Activated gamma-delta T cell treated with anti-CD3 and anti-CD28 coated beads, Interleukin-2, amount 50 U/mL, for 16 hours (primary cell): ENCODE data around the gene RACK1.

Experiments
- DNase-seq: peaks from one replicate; pipeline ENCODE4 v3.0.0-alpha.2; 2020; ENCODE audit warnings: low read depth

Gene RACK1

GRCh38 chr5:181259974-181260719 is 16.4 kb upstream of the RACK1 start:
- DNase-seq: no peak

- no peak for DNase-seq
These were observed 15.6 kb upstream of the RACK1 start for GRCh38 chr5:181259283-181259682.

GRCh38 chr5:181258576-181258975 is 14.9 kb upstream of the RACK1 start:
- DNase-seq: no peak

DNA sequence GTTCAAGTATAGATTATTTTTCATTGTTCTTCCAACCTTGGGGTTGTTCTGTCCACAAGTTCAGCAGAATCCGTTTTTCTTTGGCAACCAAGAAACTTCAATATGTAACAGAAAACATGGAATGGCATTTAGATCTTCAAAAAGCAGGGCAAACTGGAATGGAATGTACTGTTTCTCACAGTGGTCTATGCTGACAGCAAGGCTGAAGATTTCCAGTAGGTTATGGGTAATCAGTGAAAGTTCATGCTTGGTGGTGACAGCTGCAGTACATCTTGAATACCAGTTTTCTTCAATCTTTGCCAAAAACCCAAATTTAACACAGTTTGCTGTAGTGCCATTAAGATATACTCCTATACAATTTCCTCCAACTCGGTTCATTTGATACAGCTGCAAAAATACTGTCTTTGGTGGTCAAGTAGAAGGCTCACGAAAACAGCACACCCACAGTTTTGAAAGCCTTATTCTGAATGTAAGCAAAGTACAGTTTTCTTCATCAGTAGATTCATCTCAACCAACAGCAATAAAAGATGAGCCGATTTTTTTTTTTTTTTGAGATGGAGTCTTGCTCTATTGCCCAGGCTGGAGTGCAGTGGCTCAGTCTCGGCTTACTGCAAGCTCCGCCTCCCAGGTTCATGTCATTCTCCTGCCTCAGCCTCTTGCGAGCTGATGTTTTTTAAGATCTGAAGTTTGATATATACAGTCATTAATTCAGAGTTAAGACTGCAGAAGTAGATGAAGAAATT is 12.3 kb upstream of the RACK1 start:
- DNase-seq: no peak

DNA sequence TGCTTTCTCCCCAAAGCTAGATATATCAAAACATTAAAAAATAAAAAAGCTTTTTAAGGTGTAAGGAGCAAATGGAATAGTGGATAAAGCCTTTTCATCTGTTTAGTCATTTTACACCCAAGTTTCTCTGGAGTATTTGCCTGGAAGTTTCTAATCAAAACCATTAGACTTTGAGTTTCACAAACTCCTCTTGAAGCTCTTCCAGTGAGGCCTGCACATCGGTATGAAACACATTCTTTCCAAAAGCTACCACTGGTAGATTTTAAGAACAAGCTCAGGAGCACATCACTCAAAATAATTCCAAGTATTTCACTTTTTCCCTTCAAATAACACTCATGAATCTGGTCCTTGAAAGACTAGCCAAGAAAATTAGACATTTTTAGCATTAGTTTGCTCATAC is 11.6 kb upstream of the RACK1 start:
- no peak for DNase-seq

DNA sequence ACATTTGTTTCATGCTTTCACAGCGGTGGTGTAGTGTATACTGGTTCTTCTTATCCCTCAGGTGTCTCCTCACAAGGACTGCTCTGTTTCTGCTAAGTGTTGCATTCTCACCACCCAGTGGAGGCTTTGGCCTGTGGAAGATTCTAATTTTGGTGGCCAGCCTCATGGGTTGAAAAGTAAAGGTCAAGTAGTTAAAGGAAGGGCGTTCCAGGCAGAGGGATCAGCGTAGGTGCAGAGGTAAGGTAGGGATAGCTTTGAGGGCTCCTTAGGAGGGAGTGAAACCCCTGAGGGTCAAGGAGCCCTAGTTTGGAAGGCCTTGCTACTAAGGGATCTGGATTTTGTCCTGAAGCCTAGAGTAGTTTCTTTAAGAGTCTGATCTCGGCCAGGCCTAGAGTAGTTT is 4.6 kb upstream of the RACK1 start:
- no peak for DNase-seq

- peak; percentile 56 for DNase-seq
These were observed 2.8 kb upstream of the RACK1 start for GRCh38 chr5:181246276-181247049.

GRCh38 chr5:181245427-181246275 is 1.9 kb upstream of the RACK1 start:
- no peak for DNase-seq

DNA sequence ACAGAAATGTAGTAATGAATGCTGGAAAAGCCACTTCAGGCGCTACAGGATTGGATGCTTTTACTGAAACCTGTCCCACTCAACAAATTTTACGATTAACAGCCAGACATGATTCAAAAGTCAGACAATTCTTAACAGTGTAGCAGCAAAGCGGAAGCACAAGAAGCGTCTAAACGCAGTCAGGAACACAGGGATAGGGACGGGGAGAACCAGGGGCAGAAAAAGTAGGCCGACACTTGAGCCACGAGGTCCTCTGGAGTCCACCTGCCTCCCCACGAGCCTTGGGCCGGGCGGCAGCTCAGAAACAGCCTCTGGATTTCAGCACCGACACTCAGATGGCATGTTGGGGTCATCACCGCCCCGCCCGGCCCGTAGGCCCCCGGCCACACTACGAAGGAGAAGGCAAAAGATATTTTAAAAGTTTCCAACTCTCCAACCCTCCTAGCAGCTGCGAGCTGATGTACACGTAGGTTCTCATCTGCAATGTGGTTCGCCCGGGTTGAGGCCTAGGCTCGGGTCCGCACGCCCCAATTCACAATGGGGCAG is 615 bp downstream of the RACK1 start:
- DNase-seq: no peak

DNA sequence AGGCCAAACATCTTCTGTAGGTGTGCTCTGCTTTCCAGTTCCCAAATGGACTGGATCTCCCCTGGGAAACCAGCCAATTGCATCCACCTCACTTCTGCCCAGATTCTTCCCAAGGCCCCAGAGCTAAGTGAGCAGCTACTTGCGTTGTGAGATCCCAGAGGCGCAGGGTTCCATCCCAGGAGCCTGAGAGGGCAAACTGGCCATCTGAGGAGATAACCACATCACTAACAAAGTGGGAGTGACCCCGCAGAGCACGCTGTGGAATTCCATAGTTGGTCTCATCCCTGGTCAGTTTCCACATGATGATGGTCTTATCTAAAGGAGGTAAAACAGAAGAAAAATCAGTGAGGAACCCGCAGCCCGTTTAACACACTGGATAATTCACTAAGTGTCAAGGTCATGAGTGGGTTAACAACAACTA is 1.7 kb downstream of the RACK1 start:
- DNase-seq: no peak

GRCh38 chr5:181241393-181241975 is 2.2 kb downstream of the RACK1 start:
- peak; percentile 26 for DNase-seq

DNA sequence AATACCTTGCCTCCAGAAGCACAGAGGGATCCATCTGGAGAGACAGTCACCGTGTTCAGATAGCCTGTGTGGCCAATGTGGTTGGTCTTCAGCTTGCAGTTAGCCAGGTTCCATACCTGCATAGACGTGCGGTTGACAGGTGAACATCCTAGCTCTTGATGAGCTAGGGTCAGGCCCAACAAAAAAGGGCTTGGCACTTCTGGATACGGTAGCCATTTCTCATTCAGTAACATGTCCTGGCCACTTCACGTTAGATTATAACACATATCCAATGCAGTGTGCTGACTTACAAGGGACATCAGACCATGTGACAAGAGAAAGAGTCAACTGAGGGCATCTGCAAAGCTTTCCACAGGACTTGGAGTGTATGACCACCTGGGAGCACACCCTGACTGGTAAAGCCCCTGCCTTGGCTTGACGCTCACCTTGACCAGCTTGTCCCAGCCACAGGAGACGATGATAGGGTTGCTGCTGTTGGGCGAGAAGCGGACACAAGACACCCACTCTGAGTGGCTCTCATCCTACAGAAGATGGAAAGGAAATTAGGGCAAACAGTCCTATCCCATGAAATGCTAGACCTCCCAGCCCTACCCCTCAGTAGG is 4.5 kb downstream of the RACK1 start:
- DNase-seq: no peak

- no peak for DNase-seq
These were observed 5.8 kb downstream of the RACK1 start for GRCh38 chr5:181237729-181238385.

GRCh38 chr5:181236954-181237641 is 6.6 kb downstream of the RACK1 start:
- no peak for DNase-seq

- DNase-seq: no peak
These were observed 7.2 kb downstream of the RACK1 start for GRCh38 chr5:181236471-181236870.

DNA sequence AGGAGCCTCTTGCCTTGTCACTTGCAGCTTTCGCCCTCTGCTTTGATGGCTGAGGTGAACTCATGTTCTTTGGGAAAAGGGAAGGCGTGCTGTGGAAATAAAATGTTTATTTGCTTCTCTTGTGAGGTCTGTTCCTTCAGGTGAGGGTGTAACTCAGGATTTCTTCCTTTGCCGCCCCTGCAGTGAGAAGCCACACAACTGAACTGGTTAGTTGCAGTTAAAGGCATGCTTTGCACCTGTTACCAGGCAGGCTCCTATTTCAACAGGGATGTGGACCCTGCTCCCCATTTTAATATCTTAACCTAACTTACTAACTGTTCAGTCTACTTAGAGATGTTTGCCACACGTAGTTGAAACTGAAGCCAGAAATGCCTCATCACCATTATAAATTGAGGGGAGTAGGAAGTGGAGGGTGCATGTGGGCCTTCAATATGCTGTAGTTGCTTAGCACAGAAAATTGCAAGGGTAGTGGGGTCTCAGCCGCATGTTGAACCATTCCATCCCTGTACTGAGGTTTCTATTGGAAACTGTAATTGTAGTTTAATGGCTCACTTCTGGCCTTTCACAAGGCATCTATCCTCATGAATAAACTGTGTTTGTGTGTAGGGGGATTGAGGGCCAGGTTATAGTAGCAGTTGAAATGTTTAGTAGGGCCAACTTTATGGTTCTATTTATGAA is 7.9 kb downstream of the RACK1 start:
- DNase-seq: no peak

- no peak for DNase-seq
These were observed 8.4 kb downstream of the RACK1 start for GRCh38 chr5:181235323-181235688.

DNA sequence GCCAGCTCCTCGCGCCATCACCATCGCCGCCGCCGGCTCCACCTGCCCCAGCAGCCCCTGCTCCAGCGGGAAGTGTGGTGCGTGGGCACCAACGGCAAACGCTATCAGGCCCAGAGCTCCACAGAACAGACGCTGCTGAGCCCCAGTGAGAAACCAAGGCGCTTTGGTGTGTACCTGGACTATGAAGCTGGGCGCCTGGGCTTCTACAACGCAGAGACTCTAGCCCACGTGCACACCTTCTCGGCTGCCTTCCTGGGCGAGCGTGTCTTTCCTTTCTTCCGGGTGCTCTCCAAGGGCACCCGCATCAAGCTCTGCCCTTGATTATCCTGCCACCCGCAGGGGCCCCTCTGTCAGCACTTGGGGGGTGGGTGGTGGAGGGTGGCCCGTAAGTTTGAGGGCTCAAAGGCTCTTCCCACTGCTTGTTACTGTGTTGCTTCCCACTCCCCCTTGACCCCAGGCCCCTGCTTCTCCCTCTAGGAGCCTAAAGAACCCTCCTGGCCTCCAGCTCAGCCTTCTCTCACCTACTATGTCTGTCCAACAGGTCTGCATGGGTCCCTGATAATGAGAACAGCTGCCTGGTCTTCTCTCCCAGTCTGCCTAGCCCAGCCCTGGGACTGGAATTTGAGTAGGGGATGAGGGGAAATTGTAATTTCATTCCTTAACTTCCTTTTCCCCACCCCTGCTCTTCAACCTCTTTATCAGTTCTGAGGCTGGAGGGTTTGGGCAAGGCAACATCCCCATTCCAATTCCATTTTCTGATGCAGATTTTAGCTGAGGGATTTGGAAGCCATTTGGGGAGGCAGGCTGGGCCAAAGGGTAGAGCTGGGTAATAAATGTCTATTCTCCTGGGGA is 9.0 kb downstream of the RACK1 start:
- DNase-seq: no peak
